ENCODE measurements around the gene AP2A2. TPM values are rescaled to one million over a fixed set of nuclear protein-coding genes. Genes with fewer than 3 reads are reported as not detected.

AP2A2 gene
- total RNA-seq, 1 experiment from 2014 or later: 36.1 TPM

- Histone ChIP-seq H3K36me3 (replicated peaks; ENCODE audit: control insufficient read depth, insufficient read depth, low read length) (no peaks in the 10 kb centered on the region), H3K4me3 (ENCODE audit: insufficient read depth, low read depth, low read length) (no peak within 1 kb of the TSS), H3K27me3 (ENCODE audit: control insufficient read depth, insufficient read depth, low read length) (no peaks in the 10 kb centered on the region)
- DNase-seq: no peak
Measured at GRCh38 chr11:1036303-1036923, 110.7 kb downstream of the AP2A2 start, which contains the start of gene MUC6. MUC6 (minus strand) TSS chr11:1036718; CDS start chr11:1036655, 63 bp downstream.

- H3K36me3 ChIP-seq (replicated peaks; ENCODE audit: control insufficient read depth, insufficient read depth, low read length): no peaks in the 10 kb centered on the region
- no peak overlapping the region for H3K4me3 ChIP-seq (ENCODE audit: insufficient read depth, low read depth, low read length)
- H3K27me3 ChIP-seq (ENCODE audit: control insufficient read depth, insufficient read depth, low read length): no peaks in the 10 kb centered on the region
- no peak for DNase-seq
Measured at GRCh38 chr11:1036931-1037330, 111.3 kb downstream of the AP2A2 start.

GRCh38 chr11:1037506-1038055, 111.9 kb downstream of the AP2A2 start:
- Histone ChIP-seq H3K4me3 (ENCODE audit: insufficient read depth, low read depth, low read length) (no peak overlapping the region), H3K27me3 (ENCODE audit: control insufficient read depth, insufficient read depth, low read length) (no peaks in the 10 kb centered on the region), H3K36me3 (replicated peaks; ENCODE audit: control insufficient read depth, insufficient read depth, low read length) (no peaks in the 10 kb centered on the region)
- no peak for DNase-seq

GRCh38 chr11:1038361-1038760, 112.7 kb downstream of the AP2A2 start:
- Histone ChIP-seq H3K4me3 (ENCODE audit: insufficient read depth, low read depth, low read length) (no peak overlapping the region), H3K36me3 (replicated peaks; ENCODE audit: control insufficient read depth, insufficient read depth, low read length) (no peaks in the 10 kb centered on the region), H3K27me3 (ENCODE audit: control insufficient read depth, insufficient read depth, low read length) (no peaks in the 10 kb centered on the region)
- no peak for DNase-seq

GRCh38 chr11:1038921-1039320, 113.3 kb downstream of the AP2A2 start:
- no peaks in the 10 kb centered on the region for H3K36me3 ChIP-seq (replicated peaks; ENCODE audit: control insufficient read depth, insufficient read depth, low read length)

GRCh38 chr11:1039481-1040427, 114.1 kb downstream of the AP2A2 start:
- H3K4me3 ChIP-seq (ENCODE audit: insufficient read depth, low read depth, low read length): no peak overlapping the region
- no peaks in the 10 kb centered on the region for H3K27me3 ChIP-seq (ENCODE audit: control insufficient read depth, insufficient read depth, low read length)
- no peaks in the 10 kb centered on the region for H3K36me3 ChIP-seq (replicated peaks; ENCODE audit: control insufficient read depth, insufficient read depth, low read length)
- no peak for DNase-seq

More at GRCh38 chr11:1038921-1039320, 113.3 kb downstream of the AP2A2 start:
- no peak overlapping the region for H3K4me3 ChIP-seq (ENCODE audit: insufficient read depth, low read depth, low read length)
- H3K27me3 ChIP-seq (ENCODE audit: control insufficient read depth, insufficient read depth, low read length): no peaks in the 10 kb centered on the region
- no peak for DNase-seq

GRCh38 chr11:1040428-1041148, 114.9 kb downstream of the AP2A2 start:
- DNase-seq: no peak
- no peak overlapping the region for H3K4me3 ChIP-seq (ENCODE audit: insufficient read depth, low read depth, low read length)
- H3K27me3 ChIP-seq (ENCODE audit: control insufficient read depth, insufficient read depth, low read length): no peaks in the 10 kb centered on the region
- no peaks in the 10 kb centered on the region for H3K36me3 ChIP-seq (replicated peaks; ENCODE audit: control insufficient read depth, insufficient read depth, low read length)

GRCh38 chr11:1041149-1041467, 115.4 kb downstream of the AP2A2 start:
- Histone ChIP-seq H3K4me3 (ENCODE audit: insufficient read depth, low read depth, low read length) (no peak overlapping the region), H3K36me3 (replicated peaks; ENCODE audit: control insufficient read depth, insufficient read depth, low read length) (no peaks in the 10 kb centered on the region), H3K27me3 (ENCODE audit: control insufficient read depth, insufficient read depth, low read length) (no peaks in the 10 kb centered on the region)
- DNase-seq: no peak

GRCh38 chr11:1041471-1041870, 115.8 kb downstream of the AP2A2 start:
- no peaks in the 10 kb centered on the region for H3K27me3 ChIP-seq (ENCODE audit: control insufficient read depth, insufficient read depth, low read length)
- H3K4me3 ChIP-seq (ENCODE audit: insufficient read depth, low read depth, low read length): no peak overlapping the region
- no peaks in the 10 kb centered on the region for H3K36me3 ChIP-seq (replicated peaks; ENCODE audit: control insufficient read depth, insufficient read depth, low read length)
- peak; percentile 72 for DNase-seq

GRCh38 chr11:1041936-1042608, 116.4 kb downstream of the AP2A2 start:
- Histone ChIP-seq H3K4me3 (ENCODE audit: insufficient read depth, low read depth, low read length) (no peak overlapping the region), H3K27me3 (ENCODE audit: control insufficient read depth, insufficient read depth, low read length) (no peaks in the 10 kb centered on the region), H3K36me3 (replicated peaks; ENCODE audit: control insufficient read depth, insufficient read depth, low read length) (no peaks in the 10 kb centered on the region)
- DNase-seq: no peak

- DNase-seq: peak; percentile 63
- no peaks in the 10 kb centered on the region for H3K27me3 ChIP-seq (ENCODE audit: control insufficient read depth, insufficient read depth, low read length)
- no peak overlapping the region for H3K4me3 ChIP-seq (ENCODE audit: insufficient read depth, low read depth, low read length)
- H3K36me3 ChIP-seq (replicated peaks; ENCODE audit: control insufficient read depth, insufficient read depth, low read length): no peaks in the 10 kb centered on the region
Measured at GRCh38 chr11:1042626-1043562, 117.2 kb downstream of the AP2A2 start.

GRCh38 chr11:1043563-1044096, 118.0 kb downstream of the AP2A2 start:
- no peaks in the 10 kb centered on the region for H3K36me3 ChIP-seq (replicated peaks; ENCODE audit: control insufficient read depth, insufficient read depth, low read length)
- no peak for DNase-seq
- H3K27me3 ChIP-seq (ENCODE audit: control insufficient read depth, insufficient read depth, low read length): no peaks in the 10 kb centered on the region
- no peak overlapping the region for H3K4me3 ChIP-seq (ENCODE audit: insufficient read depth, low read depth, low read length)

- no peak for DNase-seq
- Histone ChIP-seq H3K27me3 (ENCODE audit: control insufficient read depth, insufficient read depth, low read length) (no peaks in the 10 kb centered on the region), H3K36me3 (replicated peaks; ENCODE audit: control insufficient read depth, insufficient read depth, low read length) (no peaks in the 10 kb centered on the region), H3K4me3 (ENCODE audit: insufficient read depth, low read depth, low read length) (no peak overlapping the region)
Measured at GRCh38 chr11:1044160-1044559, 118.5 kb downstream of the AP2A2 start.

All from H7 (cell line).